ENCODE results near the gene UBL7. TPM values are rescaled to one million over a fixed set of nuclear protein-coding genes. Genes with fewer than 3 reads are reported as not detected.

The UBL7 gene
- total RNA-seq, 1 donor from 2014 or later, result 39.8 TPM

DNA sequence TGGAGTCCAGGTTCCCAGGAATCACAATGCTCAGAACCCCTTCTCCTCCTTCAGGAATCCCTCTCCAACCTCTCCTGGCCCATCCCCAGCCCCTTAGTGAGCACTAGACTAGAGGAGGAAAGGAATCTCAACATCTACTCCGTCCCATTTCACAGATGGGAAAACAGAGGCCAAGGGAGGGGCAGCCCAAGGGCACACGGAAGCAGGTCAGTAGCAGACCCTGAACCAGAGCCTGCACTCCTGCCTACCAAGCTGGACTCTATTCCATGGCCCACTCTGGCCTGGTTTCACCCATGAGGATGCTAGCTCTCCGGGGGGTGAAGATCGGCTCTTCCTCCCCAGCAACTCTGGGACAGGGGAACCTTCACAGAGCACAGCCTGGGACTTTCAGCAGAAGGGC lies 41.5 kb downstream of the UBL7 start:
- no peak for TF ChIP-seq POLR2A (IDR thresholded peaks at IDR 0.05)
- TF ChIP-seq, protein P1, sequence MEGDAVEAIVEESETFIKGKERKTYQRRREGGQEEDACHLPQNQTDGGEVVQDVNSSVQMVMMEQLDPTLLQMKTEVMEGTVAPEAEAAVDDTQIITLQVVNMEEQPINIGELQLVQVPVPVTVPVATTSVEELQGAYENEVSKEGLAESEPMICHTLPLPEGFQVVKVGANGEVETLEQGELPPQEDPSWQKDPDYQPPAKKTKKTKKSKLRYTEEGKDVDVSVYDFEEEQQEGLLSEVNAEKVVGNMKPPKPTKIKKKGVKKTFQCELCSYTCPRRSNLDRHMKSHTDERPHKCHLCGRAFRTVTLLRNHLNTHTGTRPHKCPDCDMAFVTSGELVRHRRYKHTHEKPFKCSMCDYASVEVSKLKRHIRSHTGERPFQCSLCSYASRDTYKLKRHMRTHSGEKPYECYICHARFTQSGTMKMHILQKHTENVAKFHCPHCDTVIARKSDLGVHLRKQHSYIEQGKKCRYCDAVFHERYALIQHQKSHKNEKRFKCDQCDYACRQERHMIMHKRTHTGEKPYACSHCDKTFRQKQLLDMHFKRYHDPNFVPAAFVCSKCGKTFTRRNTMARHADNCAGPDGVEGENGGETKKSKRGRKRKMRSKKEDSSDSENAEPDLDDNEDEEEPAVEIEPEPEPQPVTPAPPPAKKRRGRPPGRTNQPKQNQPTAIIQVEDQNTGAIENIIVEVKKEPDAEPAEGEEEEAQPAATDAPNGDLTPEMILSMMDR (IDR thresholded peaks at IDR 0.05), result no peak
- TF ChIP-seq POLR2AphosphoS5 (IDR thresholded peaks at IDR 0.05; ENCODE audit: insufficient read depth in 1 of 2, low read depth in 1 of 2), result no peak
- Histone ChIP-seq H3K27me3 (no peaks in the 10 kb centered on the region), H3K27ac (no peak overlapping the region), H3K9me3 (no peaks in the 10 kb centered on the region), H3K36me3 (no peaks in the 10 kb centered on the region), H3K4me3 (no peak overlapping the region), H3K4me1 (peaks cover 6% of the 10 kb centered on the region)
- intact Hi-C loops (cut with DNase I), result no loop called here
- DNase-seq (ENCODE audit: extremely low spot score in 2 of 2), result no peak

DNA sequence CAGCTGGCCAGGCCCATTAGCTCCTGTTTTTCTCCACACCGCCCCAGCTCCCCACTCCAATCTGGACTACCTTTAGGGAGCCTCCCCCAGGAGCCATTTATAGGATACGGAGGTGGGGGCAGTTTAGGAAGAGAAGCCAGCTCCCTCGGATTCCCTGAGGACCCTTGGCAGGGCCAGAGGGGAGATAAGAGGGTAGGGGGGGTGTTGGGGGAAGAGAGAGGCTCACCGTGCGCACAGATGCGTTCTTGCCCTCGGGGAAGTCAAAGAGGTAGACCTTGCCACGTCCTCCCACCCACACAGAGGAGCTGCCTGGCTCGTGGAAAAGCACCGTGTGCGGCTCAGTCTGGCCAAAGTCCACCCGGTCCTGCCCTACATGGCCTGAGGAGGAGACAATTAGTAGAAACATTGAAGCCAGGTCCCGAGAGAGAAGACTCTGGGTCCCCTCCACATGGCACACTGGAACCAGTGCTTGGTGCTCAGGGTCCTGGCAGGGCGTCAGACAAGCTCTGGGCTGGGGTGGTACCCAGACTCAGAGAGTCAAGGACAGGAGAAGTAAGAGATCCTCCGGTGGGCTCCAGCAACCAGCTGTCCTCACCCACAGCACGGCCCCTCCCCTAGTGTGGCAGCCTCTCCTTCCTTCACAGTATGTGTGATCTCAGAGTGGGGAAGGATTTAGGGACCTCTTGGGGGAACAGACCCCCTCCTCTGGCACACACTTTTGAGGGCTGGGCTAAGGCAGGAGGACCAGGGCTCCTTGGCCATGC lies 42.2 kb downstream of the UBL7 start:
- no peak for DNase-seq (ENCODE audit: extremely low spot score in 2 of 2)
- H3K9me3 ChIP-seq, result no peaks in the 10 kb centered on the region
- no peak overlapping the region for H3K27ac ChIP-seq
- no peaks in the 10 kb centered on the region for H3K36me3 ChIP-seq
- H3K27me3 ChIP-seq, result no peaks in the 10 kb centered on the region
- H3K4me1 ChIP-seq, result peaks cover 6% of the 10 kb centered on the region
- intact Hi-C loops (cut with DNase I), result no loop called here
- TF ChIP-seq, protein P1 (IDR thresholded peaks at IDR 0.05), result no peak
- TF ChIP-seq POLR2AphosphoS5 (IDR thresholded peaks at IDR 0.05; ENCODE audit: insufficient read depth in 1 of 2, low read depth in 1 of 2) (no peak), POLR2A (IDR thresholded peaks at IDR 0.05) (no peak)
- no peak overlapping the region for H3K4me3 ChIP-seq

DNA sequence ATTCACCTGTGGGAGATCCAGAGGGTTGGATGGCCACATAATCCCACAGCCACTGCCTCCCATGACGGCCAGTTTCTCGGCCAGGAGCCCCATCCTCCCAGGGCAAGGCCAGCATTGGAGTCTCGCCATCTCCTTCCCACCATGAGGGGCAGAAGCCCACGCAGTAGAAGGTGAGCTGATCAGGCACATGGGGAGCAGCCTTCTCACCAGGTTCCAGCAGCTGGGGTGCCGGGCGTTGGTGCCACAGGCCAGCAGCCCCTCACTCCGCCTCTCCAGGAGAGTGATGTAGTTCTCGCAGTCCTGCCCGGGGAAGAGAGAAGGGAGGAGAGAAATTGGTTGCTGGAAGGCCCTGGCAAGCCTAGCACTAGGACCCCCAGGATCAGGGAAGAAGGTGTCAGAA lies 43.3 kb downstream of the UBL7 start:
- no peak overlapping the region for H3K27ac ChIP-seq
- no peak for DNase-seq (ENCODE audit: extremely low spot score in 2 of 2)
- no peaks in the 10 kb centered on the region for H3K36me3 ChIP-seq
- intact Hi-C loops (cut with DNase I), result no loop called here
- TF ChIP-seq, protein P1 (IDR thresholded peaks at IDR 0.05), result no peak
- TF ChIP-seq POLR2AphosphoS5 (IDR thresholded peaks at IDR 0.05; ENCODE audit: insufficient read depth in 1 of 2, low read depth in 1 of 2), result no peak
- no peak for TF ChIP-seq POLR2A (IDR thresholded peaks at IDR 0.05)
- H3K4me3 ChIP-seq, result no peak overlapping the region
- H3K9me3 ChIP-seq, result no peaks in the 10 kb centered on the region
- no peaks in the 10 kb centered on the region for H3K27me3 ChIP-seq
- H3K4me1 ChIP-seq, result no peaks in the 10 kb centered on the region

DNA sequence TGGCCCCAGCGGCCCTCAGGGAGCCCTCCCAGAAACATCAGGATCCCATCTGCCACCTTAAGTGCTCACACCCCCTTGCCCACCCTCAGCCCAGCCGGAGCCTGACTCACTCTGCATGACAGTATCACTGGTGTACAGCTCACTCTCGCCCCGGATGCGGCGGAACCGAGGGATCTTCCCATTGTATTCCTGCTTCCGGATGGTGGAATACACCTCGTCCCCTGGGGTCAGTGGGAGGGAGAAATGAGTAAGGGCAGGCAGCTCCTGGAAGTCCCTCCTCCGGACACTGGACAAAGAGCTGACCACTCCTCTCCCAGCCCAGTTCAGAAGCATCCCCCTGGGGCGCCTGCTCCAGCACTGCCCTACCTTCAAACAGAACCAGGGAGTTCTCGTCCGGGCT lies 43.7 kb downstream of the UBL7 start:
- H3K27ac ChIP-seq, result no peak overlapping the region
- H3K4me3 ChIP-seq, result no peak overlapping the region
- no peaks in the 10 kb centered on the region for H3K9me3 ChIP-seq
- intact Hi-C loops (cut with DNase I), result no loop called here
- DNase-seq (ENCODE audit: extremely low spot score in 2 of 2), result no peak
- H3K27me3 ChIP-seq, result no peaks in the 10 kb centered on the region
- no peaks in the 10 kb centered on the region for H3K36me3 ChIP-seq
- no peaks in the 10 kb centered on the region for H3K4me1 ChIP-seq
- TF ChIP-seq, protein P1 (IDR thresholded peaks at IDR 0.05), result no peak
- TF ChIP-seq POLR2A (IDR thresholded peaks at IDR 0.05), result no peak
- TF ChIP-seq POLR2AphosphoS5 (IDR thresholded peaks at IDR 0.05; ENCODE audit: insufficient read depth in 1 of 2, low read depth in 1 of 2), result no peak
